CD14-positive monocyte (primary cell): ENCODE measurements around the gene TSEN54. TPM values are rescaled to one million over a fixed set of nuclear protein-coding genes. Genes with fewer than 3 reads are reported as not detected.

Source experiments
- DNase-seq, 3 donors: peaks; one replicate each; pipeline ENCODE4 v3.0.0-alpha.2; 2011 to 2022
- H2AFZ ChIP-seq: 2 replicates; pipeline ENCODE4 v1.6.0; 2012; ENCODE audit warnings: mild to moderate bottlenecking, low read depth, low read length, inconsistent platforms; ENCODE audit not compliant: insufficient read depth, poor library complexity, severe bottlenecking
- H3K27ac ChIP-seq, 2 donors: 1 replicate in 1 of 2; 2 replicates in 1 of 2; pipeline ENCODE4 v1.5.1; 2012 to 2013; ENCODE audit warnings: low read length in 2 of 2, control low read depth in 1 of 2, inconsistent platforms in 1 of 2, low read depth in 1 of 2, mild to moderate bottlenecking in 1 of 2
- H3K27me3 ChIP-seq, 2 donors: one replicate each; pipeline versions ENCODE4 v1.6.0 to v1.6.1; 2011 to 2013; ENCODE audit warnings: low read length in 2 of 2; ENCODE audit not compliant: control insufficient read depth in 2 of 2, insufficient read depth in 2 of 2
- H3K36me3 ChIP-seq, 2 donors: replicated peaks in 1 of 2; 1 replicate in 1 of 2; 2 replicates in 1 of 2; pipeline versions ENCODE4 v1.5.1 to v1.6.1; 2012 to 2013; ENCODE audit warnings: low read length in 2 of 2, control low read depth in 1 of 2, inconsistent platforms in 1 of 2, mild to moderate bottlenecking in 1 of 2; ENCODE audit not compliant: insufficient read depth in 2 of 2, control insufficient read depth in 1 of 2
- H3K4me1 ChIP-seq, 2 donors: 1 replicate in 1 of 2; 2 replicates in 1 of 2; pipeline versions ENCODE4 v1.5.1 to v1.6.1; 2012 to 2013; ENCODE audit warnings: low read length in 2 of 2, control low read depth in 1 of 2, inconsistent platforms in 1 of 2, mild to moderate bottlenecking in 1 of 2, moderate library complexity in 1 of 2; ENCODE audit not compliant: insufficient read depth in 2 of 2, control insufficient read depth in 1 of 2
- H3K4me2 ChIP-seq: replicated peaks from 2 replicates; pipeline ENCODE3; 2012; ENCODE audit warnings: low read length, moderate library complexity, mild to moderate bottlenecking; ENCODE audit not compliant: poor library complexity, severe bottlenecking; ENCODE audit errors: extremely low read depth
- H3K4me3 ChIP-seq, 3 experiments: fragments of 200-600 bp in 1 of 3; sonication (generic) in 1 of 3; replicated peaks in 1 of 3; 1 replicate in 2 of 3; 2 replicates in 1 of 3; pipeline ENCODE4 v1.5.1; 2011 to 2013; ENCODE audit warnings: low read length in 3 of 3, mild to moderate bottlenecking in 3 of 3, control low read depth in 2 of 3, low read depth in 2 of 3, inconsistent platforms in 1 of 3, moderate library complexity in 1 of 3
- H3K79me2 ChIP-seq: 2 replicates; pipeline ENCODE4 v1.6.0; 2012; ENCODE audit warnings: mild to moderate bottlenecking, control low read depth, inconsistent platforms, low read length, moderate library complexity; ENCODE audit not compliant: insufficient read depth
- H3K9ac ChIP-seq: 2 replicates; pipeline ENCODE4 v1.6.0; 2017; ENCODE audit warnings: low read length, mild to moderate bottlenecking; ENCODE audit not compliant: insufficient read depth, poor library complexity, severe bottlenecking
- H3K9me3 ChIP-seq, 2 donors: replicated peaks in 1 of 2; 1 replicate in 1 of 2; 2 replicates in 1 of 2; pipeline versions ENCODE4 v1.5.1 to v1.6.1; 2012 to 2013; ENCODE audit warnings: low read length in 2 of 2, control low read depth in 1 of 2; ENCODE audit not compliant: control insufficient read depth in 1 of 2, insufficient read depth in 1 of 2
- H4K20me1 ChIP-seq: 2 replicates; pipeline ENCODE4 v1.6.0; 2012; ENCODE audit warnings: mild to moderate bottlenecking, low read length, control low read depth, moderate library complexity; ENCODE audit not compliant: insufficient read depth
- H3K27ac Mint-ChIP-seq, 7 donors: one replicate each; pipeline ENCODE4 v1.8.0; 2020; ENCODE audit warnings: mild to moderate bottlenecking in 7 of 7, mixed read lengths in 7 of 7, moderate library complexity in 6 of 7, inconsistent platforms in 2 of 7
- H3K27me3 Mint-ChIP-seq, 3 donors: one replicate each; pipeline ENCODE4 v1.8.0; 2021 to 2022; ENCODE audit warnings: low read depth in 3 of 3, mild to moderate bottlenecking in 3 of 3, mixed read lengths in 3 of 3, moderate library complexity in 3 of 3, inconsistent platforms in 1 of 3
- H3K36me3 Mint-ChIP-seq, 2 donors: one replicate each; pipeline ENCODE4 v1.8.0; 2020; ENCODE audit warnings: mixed read lengths in 2 of 2, inconsistent platforms in 1 of 2, mild to moderate bottlenecking in 1 of 2
- H3K4me1 Mint-ChIP-seq: one replicate; pipeline ENCODE4 v1.8.0; 2020; ENCODE audit warnings: mild to moderate bottlenecking, mixed read lengths
- H3K4me3 Mint-ChIP-seq, 2 donors: one replicate each; pipeline ENCODE4 v1.8.0; 2020; ENCODE audit warnings: mild to moderate bottlenecking in 2 of 2, mixed read lengths in 2 of 2, moderate library complexity in 1 of 2
- H3K9me3 Mint-ChIP-seq, 7 donors: one replicate each; pipeline ENCODE4 v1.8.0; 2020 to 2022; ENCODE audit warnings: mixed read lengths in 7 of 7, mild to moderate bottlenecking in 6 of 7, moderate library complexity in 6 of 7, inconsistent platforms in 2 of 7
- CTCF ChIP-seq: fragments of 200-600 bp; IDR thresholded peaks from one replicate; pipeline ENCODE4 v1.8.0; 2022; ENCODE audit warnings: antibody characterized with exemption, mild to moderate bottlenecking
- WGBS: methylation state at CpG from one replicate; pipeline ENCODE4 v1.1.5; 2013; ENCODE audit warnings: missing lambda C conversion rate; ENCODE audit not compliant: insufficient coverage; 5-methylcytosine and 5-hydroxymethylcytosine counted together
- intact Hi-C, 2 donors: fragments of 100-400 bp; cut with micrococcal nuclease; formaldehyde crosslinking; loops; one replicate each; pipeline versions ENCODE4 v1.15.0 to v1.15.1; 2023
- polyA plus RNA-seq, 3 donors: library from polyadenylated mRNA; depleted of rRNA in 1 of 3; unstranded in 2 of 3; stranded (reverse) in 1 of 3; fragments of 300-500 nt in 2 of 3; fragments of >200 nt in 1 of 3; fragmentation: Illumina TruSeq in 2 of 3; gene quantifications; 1 replicate in 2 of 3; 2 replicates in 1 of 3; pipeline ENCODE4 v1.2.3, GENCODE V29; 2012 to 2021

Gene TSEN54
- polyA plus RNA-seq, 3 donors = 10.3 to 13.6 (median 11.8) TPM

- WGBS = 95% methylated on average over 9 of the region's 15 CpGs
- no peak overlapping the region for H3K4me2 ChIP-seq
- H3K4me3 ChIP-seq = no peak overlapping the region
- H3K27ac Mint-ChIP-seq = no peak overlapping the region
- no peak for DNase-seq
- no peaks in the 10 kb centered on the region for H3K4me1 ChIP-seq
- no peaks in the 10 kb centered on the region for H3K27me3 ChIP-seq
- H4K20me1 ChIP-seq = no peaks in the 10 kb centered on the region
- no peaks in the 10 kb centered on the region for H3K36me3 ChIP-seq
- H3K9ac ChIP-seq = no peak overlapping the region
- H3K4me1 Mint-ChIP-seq = no peaks in the 10 kb centered on the region
- H3K36me3 Mint-ChIP-seq = no peaks in the 10 kb centered on the region
- H3K4me3 Mint-ChIP-seq = no peak overlapping the region
- H3K27ac ChIP-seq = no peak overlapping the region
- peaks cover 0 to 5% (median 0%) of the 10 kb centered on the region in 3 donors for H3K27me3 Mint-ChIP-seq
- no peak for TF ChIP-seq CTCF
- no peaks in the 10 kb centered on the region for H3K9me3 ChIP-seq
- peaks cover 0 to 6% (median 0%) of the 10 kb centered on the region in 7 donors for H3K9me3 Mint-ChIP-seq
- no peak overlapping the region for H2AFZ ChIP-seq
- H3K79me2 ChIP-seq = no peaks in the 10 kb centered on the region
- intact Hi-C loops = no loop called here
Measured at GRCh38 chr17:75557075-75557851, 40.9 kb downstream of the TSEN54 start.

DNA sequence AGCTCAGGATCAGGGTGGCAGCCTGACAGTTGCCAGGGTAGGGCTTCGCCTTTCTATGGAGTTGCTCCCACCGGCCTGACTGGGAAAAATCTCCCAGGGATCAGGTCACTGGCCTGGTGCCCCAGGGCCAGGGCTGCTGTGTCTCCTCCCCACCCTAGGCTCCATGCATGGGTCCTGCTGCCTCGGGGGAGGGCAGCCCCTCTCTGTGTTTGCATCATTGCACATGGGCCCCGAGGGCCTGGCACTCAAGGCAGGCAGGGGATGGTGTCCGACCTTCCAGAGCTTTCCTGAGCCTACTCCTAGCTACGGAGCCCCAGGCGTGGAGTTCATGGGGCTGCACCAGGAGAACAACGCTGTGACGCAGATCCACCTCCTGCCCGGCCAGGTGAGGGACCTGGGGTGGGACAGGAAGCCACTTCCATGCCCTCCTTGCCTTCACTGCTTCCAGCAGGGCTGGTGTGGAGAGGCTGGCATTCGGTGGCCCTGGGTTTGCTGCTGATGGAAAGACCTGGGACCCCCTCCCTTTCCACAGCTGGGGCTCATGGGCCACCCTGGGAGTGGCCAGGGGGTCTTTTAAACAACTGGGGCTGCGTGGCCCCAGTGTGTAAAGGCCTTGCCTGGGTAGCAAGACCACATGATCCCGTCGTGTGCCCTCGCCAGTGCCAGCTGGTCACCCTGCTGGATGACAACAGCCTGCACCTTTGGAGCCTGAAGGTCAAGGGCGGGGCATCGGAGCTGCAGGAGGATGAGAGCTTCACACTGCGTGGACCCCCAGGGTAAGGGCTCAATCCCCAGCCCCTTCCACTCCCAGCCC lies 41.7 kb downstream of the TSEN54 start:
- Histone ChIP-seq H3K27ac (no peak overlapping the region), H3K4me2 (no peak overlapping the region), H4K20me1 (no peaks in the 10 kb centered on the region), H3K4me3 (no peak overlapping the region), H3K4me1 (no peaks in the 10 kb centered on the region), H3K79me2 (no peaks in the 10 kb centered on the region), H3K27me3 (no peaks in the 10 kb centered on the region), H2AFZ (no peak overlapping the region), H3K9ac (no peak overlapping the region), H3K9me3 (no peaks in the 10 kb centered on the region), H3K36me3 (no peaks in the 10 kb centered on the region)
- Mint-ChIP-seq H3K9me3 (peaks cover 0 to 6% (median 0%) of the 10 kb centered on the region in 7 donors), H3K4me1 (no peaks in the 10 kb centered on the region), H3K4me3 (no peak overlapping the region), H3K27me3 (peaks cover 0 to 5% (median 0%) of the 10 kb centered on the region in 3 donors), H3K36me3 (no peaks in the 10 kb centered on the region), H3K27ac (no peak overlapping the region)
- no peak for TF ChIP-seq CTCF
- intact Hi-C loops = no loop called here
- WGBS = 98% methylated on average over 9 of the region's 18 CpGs
- DNase-seq = no peak
